IPS DF 4.7 (cell line): ENCODE measurements around the gene C17orf75.
"Not testable (repeated sequence)": the region's sequence is repeated elsewhere in the genome, so short reads cannot be mapped to it uniquely, and the experiment has no call there.

Experiments used
- DNase-seq: peaks from one replicate; pipeline ENCODE4 v3.0.0-alpha.2; 2013; ENCODE audit warnings: low spot score; ENCODE audit errors: extremely low read depth

The C17orf75 gene, protein sequence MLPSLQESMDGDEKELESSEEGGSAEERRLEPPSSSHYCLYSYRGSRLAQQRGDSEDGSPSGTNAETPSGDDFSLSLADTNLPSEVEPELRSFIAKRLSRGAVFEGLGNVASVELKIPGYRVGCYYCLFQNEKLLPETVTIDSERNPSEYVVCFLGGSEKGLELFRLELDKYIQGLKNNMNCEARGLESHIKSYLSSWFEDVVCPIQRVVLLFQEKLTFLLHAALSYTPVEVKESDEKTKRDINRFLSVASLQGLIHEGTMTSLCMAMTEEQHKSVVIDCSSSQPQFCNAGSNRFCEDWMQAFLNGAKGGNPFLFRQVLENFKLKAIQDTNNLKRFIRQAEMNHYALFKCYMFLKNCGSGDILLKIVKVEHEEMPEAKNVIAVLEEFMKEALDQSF

GRCh38 chr17:32341857-32342602 lies at the start of gene C17orf75:
C17orf75 (minus strand) TSS chr17:32342173; CDS start chr17:32342139, 34 bp downstream.
- DNase-seq = peak; percentile 51

- DNase-seq = no peak
Measured at GRCh38 chr17:32388613-32389459, 46.9 kb upstream of the C17orf75 start.

GRCh38 chr17:32388128-32388527 lies 46.2 kb upstream of the C17orf75 start:
- not testable (repeated sequence) for DNase-seq

DNA sequence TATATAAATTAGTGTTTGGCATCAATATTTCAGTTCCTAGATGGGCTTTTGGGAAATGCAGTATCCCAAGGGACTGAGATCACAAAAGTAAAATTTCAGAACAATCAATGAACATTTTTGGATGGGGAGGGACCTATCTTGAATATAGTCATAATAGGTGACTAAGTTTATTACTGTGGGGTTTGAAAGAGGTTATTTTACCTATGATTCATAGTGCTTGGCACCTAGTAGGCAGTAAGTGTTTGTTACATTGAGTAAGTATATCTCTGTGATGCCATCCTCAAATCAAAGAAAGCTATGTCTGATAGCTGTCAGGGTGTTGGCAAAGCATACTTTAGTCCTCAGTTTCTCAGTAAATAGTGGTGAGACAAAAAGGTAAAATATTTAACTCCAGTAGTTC lies 44.9 kb upstream of the C17orf75 start:
- DNase-seq = no peak

DNA sequence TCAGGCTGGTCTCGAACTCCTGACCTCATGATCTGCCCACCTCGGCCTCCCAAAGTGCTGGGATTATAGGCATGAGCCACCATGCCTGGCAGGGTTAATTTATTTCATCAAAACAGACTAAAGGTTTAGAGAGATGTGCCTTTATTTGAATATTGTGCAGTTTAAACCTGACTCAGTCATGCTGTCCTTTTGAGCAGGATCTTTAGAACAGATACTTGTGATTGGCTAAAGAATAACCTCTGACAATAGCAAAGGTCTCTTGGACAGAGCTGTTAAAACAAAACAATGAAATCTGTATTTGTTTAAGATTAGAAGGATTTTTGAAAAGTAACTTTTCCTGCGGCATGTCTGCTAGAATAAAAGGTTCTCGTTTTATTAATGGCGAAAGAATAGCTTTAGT lies 44.0 kb upstream of the C17orf75 start:
- DNase-seq = no peak

DNA sequence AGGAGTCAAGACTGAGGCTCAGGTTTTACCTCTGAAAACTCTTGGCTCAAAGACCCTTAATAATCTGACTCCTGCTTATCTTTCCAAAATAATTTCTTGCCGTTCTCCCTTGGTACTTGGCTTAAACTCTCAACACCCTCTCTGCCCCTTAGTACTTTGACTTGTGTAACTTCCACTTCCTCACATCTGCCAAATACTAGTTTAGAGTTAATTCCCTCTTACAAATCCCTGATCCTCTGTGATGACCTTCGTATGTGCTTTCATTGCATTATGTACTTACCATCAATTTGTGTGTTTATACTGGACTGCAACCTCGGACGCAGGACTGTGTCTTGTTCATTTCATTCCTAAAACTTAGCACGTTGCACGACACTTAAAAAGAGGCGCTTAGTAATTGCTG lies 43.1 kb upstream of the C17orf75 start:
- no peak for DNase-seq

GRCh38 chr17:32383926-32384434 lies 42.0 kb upstream of the C17orf75 start:
- DNase-seq = no peak

DNA sequence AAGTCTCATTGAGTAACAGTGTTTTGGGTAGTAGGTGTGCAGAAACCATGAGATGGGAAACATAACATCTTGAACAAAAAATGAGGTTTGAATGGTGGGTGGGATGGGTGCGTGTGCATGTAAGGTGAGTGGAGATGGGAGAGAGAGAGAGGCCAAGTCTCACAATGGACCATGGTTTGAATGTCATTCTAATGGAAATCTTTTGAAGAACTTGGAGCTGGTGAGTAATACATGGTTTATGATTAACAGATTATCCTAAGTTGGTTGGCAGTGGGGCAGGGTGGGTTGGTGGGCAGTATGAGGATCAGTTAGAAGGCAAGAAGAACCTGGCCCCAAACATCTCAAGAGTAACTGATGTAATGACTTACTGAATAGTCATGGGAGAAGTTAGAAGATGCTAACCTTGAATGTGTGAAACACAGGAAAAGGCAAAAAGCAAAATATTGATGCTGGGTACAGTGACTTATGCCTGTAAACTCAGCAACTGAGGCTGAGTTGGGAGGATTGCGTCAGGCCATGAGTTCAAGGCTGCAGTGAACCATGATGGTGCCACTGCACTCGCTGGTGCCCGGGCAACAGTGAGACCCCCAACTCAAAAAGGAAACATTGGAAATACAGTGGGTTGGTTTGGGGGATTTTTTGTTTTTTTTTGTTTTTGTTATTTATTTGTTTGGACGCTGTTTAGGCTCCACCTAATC lies 40.7 kb upstream of the C17orf75 start:
- DNase-seq = no peak

GRCh38 chr17:32370426-32370825 lies 28.5 kb upstream of the C17orf75 start:
- no peak for DNase-seq

GRCh38 chr17:32361270-32361669 lies 19.3 kb upstream of the C17orf75 start:
- no peak for DNase-seq

DNA sequence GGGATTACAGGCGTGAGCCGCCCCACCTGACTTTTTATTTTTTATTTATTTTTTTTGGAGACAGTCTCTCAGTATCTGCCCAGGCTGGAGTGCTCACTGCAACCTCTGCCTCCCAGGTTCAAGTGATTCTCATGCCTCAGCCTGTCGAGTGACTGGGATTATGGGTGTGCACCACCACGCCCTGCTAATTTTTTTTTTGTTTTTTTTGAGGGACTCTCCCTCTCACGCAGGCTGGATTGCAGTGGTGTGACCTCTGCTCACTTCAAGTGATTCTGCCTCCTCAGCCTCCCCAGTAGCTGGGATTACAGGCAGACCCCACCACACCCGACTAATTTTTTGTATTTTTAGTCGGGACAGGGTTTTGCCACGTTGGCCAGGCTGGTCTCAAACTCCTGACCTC lies 15.6 kb upstream of the C17orf75 start:
- no peak for DNase-seq

DNA sequence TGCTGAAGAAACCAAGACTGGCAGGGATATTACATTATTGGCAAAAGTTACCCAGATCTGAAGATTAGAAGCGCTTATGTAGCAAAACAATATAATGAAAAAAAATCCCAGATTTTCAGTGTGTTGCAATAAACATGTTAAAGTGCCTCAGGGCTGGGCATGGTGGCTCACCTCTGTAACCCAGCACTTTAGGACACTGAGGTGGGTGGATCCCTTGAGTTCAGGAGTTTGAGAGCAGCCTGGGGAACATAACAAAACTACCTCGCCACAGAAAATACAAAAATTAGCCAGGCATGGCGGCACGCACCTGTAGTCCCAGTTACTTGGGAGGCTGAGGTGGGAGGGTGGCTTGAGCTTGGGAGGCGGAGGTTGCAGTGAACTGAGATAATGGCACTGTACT lies 14.8 kb upstream of the C17orf75 start:
- no peak for DNase-seq

- no peak for DNase-seq
Measured at GRCh38 chr17:32356378-32356743, 14.4 kb upstream of the C17orf75 start.

DNA sequence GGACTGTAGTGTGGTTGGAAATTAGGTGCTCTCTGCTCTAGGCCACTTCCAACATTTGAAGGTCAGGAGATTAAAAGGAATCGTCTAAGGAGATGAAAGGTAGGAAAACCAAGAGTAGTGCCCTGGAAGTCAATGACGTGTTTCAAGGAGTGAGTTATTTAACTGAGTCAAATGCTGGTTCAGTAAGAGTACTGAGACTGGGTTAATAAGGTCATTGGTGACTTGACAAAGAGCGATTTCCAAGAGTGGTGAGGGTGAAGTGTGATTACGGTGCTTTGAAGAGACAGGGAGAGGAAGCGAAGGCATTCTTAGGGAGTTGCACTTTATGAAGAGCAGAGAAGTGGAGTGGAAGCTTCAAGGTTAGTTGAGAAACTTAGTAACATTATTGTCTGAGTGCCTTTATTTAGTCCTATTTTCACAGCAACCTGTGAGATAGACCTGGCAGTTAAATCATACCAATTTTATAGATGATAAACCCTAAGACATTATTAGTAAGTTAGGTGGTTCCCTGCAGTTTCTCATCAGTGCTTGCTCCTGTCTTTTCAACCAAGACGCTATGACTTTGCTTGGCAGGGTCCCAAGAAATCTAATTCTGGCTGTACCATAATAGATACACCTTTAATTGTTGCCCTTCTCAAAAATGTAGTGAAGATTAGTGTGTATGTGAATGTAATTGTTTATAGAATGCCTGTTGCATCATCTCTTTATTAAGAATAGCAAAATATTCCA lies 13.8 kb upstream of the C17orf75 start:
- no peak for DNase-seq

DNA sequence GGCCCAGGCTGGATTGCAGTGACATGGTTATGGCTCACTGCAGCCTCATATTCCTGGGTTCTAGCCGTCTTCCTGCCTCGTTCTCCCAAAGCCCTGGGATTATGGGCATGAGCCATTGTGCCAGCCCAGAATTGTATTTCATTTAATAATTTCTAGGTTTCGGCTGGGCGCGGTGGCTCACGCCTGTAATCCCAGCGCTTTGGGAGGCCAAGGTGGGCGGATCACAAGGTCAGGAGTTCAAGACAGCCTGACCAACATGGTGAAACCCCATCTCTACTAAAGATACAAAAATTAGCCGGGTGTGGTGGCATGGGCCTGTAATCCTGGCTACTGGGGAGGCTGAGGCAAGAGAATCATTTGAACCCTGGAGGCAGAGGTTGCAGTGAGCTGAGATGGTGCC lies 10.8 kb upstream of the C17orf75 start:
- not testable (repeated sequence) for DNase-seq

DNA sequence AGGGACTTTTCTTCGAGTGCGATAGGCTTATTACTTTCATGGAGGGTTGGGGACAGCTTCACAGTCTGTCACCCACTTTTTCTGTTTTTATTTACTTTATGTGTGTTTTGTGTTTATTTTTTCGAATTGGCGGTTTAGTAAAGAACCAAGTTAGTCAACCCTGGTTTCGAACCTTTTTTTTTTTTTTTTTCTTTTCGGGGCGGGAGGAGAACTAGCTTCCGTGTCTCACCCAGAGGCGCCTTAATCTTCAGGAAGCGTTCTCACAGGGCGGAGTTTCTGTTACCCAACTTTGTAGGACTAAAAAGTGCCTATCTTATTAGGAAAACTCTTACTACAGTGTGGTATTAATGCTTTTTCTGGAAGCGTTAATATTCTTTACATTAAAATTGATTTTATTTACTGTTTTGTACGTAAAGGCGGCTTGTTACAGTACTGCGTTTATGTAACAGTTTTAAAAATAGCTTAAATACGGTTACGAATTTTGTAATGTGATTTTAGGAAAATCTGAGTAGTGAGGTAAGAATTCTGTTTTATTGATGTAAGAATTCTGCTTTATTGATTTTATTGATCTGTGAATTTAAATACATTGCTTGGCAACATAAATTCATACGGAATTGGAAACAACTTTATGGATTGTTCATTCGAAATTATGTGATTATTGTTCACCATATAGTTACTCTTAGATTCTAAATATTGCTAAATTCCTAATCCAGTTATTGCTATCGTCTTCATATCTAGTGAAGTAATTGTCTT lies 8.9 kb upstream of the C17orf75 start:
- DNase-seq = no peak

DNA sequence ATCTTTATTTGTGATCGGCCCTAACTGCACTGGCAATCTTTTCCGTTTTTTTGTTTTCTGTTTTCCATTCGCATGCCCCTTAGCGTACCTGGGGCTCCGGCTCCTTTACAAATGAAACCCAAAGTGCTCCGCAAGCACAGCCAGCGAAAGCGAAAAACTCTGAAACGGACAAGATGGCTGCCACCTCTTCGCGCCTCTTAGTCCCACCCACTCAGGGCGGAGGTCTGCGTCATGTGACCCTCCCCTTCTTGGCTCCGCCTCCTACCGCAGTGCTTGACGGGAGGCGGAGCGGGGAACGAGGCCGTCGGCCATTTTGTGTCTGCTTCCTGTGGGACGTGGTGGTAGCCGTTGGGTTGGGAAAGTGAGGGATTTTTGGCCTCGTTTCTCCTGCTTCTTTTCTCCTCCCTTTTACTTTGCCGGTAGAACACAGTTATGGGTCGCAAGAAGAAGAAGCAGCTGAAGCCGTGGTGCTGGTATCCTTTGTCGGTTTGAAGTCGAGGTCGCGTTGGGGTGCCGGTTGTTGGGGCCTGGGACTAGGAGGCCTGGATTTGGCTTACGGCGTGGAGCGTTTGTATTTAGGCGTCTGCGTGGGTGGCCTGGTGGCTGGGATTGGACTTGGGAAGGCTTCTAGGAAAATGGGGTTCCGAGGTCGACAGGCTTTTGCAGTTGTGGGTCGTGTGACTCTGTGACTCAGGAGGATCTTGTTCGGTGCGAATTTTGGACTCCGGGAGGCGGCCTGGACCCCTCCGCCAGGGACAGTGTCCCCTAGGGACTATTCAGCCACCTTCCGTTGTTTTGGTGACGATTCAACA lies 8.1 kb upstream of the C17orf75 start, which contains the start of gene ZNF207:
ZNF207 (plus strand) TSS at position 304 of the 812 bp plus-strand sequence; CDS start at position 433, 129 bp downstream.
- peak; percentile 93 for DNase-seq

DNA sequence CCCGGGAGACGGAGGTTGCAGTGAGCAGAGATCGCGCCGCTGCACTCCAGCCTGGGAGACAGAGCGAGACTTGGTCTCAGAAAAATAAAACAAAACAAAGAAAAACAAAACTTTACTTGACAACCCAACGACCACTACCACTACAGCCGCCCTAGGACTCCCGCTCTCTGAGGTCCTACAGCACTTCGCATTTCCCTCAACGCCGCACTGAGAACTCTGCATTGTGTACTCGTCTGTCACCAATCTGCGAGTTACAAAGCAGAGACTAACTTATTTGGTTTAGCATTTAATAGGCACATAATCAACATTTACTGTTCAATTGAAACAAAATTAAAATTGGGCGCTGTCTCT lies 7.5 kb upstream of the C17orf75 start:
- no peak for DNase-seq

DNA sequence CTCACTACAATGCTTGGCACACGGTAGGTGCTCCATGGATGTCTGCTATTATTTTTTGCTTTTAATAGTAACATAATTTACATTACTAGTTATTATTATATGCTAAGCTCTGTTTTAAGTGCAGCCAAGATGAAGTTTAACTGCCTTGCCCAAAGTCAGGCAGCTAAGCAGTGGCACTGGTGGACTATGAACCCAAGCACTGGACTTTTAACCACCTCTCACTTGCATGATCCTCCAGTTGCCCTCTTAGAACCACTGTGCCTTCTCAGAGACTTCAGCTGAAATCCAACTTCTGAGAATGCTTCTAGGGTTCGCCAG lies 6.5 kb upstream of the C17orf75 start:
- DNase-seq = no peak
